Stimulated activated CD8-positive, alpha-beta memory T cell treated with anti-CD3 and anti-CD28 coated beads, Interleukin-15, amount 100 ng/mL, for 24 hours (primary cell): Measurements from ENCODE around the gene CUEDC1.

Source experiments
- DNase-seq: peaks from one replicate; pipeline ENCODE4 v3.0.0-alpha.2; 2020; ENCODE audit warnings: low read depth

Gene CUEDC1

GRCh38 chr17:57894848-57895247, 60.4 kb downstream of the CUEDC1 start:
- DNase-seq, result no peak

GRCh38 chr17:57892820-57893595, 62.2 kb downstream of the CUEDC1 start:
- no peak for DNase-seq

GRCh38 chr17:57892146-57892819, 62.9 kb downstream of the CUEDC1 start:
- DNase-seq, result peak; percentile 61

GRCh38 chr17:57890857-57891232, 64.4 kb downstream of the CUEDC1 start:
- no peak for DNase-seq

GRCh38 chr17:57889892-57890856, 65.0 kb downstream of the CUEDC1 start:
- DNase-seq, result no peak

GRCh38 chr17:57889252-57889651, 66.0 kb downstream of the CUEDC1 start:
- no peak for DNase-seq

- DNase-seq, result no peak
These were observed 66.6 kb downstream of the CUEDC1 start for GRCh38 chr17:57888311-57889216.

GRCh38 chr17:57887161-57887560, 68.1 kb downstream of the CUEDC1 start:
- DNase-seq, result no peak

- DNase-seq, result no peak
These were observed 69.2 kb downstream of the CUEDC1 start for GRCh38 chr17:57886020-57886419.

GRCh38 chr17:57885148-57885915, 69.9 kb downstream of the CUEDC1 start:
- no peak for DNase-seq

GRCh38 chr17:57881783-57882351, 73.3 kb downstream of the CUEDC1 start:
- DNase-seq, result no peak

GRCh38 chr17:57881143-57881542, 74.1 kb downstream of the CUEDC1 start:
- DNase-seq, result no peak

GRCh38 chr17:57880086-57880456, 75.1 kb downstream of the CUEDC1 start:
- DNase-seq, result no peak

- no peak for DNase-seq
These were observed 75.7 kb downstream of the CUEDC1 start for GRCh38 chr17:57879437-57880085.

GRCh38 chr17:57877803-57878377, 77.3 kb downstream of the CUEDC1 start:
- no peak for DNase-seq

- no peak for DNase-seq
These were observed 78.4 kb downstream of the CUEDC1 start for GRCh38 chr17:57876866-57877237.

GRCh38 chr17:57876023-57876865, 79.0 kb downstream of the CUEDC1 start:
- no peak for DNase-seq

GRCh38 chr17:57875290-57876022, 79.8 kb downstream of the CUEDC1 start:
- no peak for DNase-seq
